Fibroblast of lung (primary cell): ENCODE measurements around the gene CSGALNACT2.

Experiments used
- CTCF ChIP-seq, 2 donors: IDR thresholded peaks in 1 of 2; conservative IDR thresholded peaks in 1 of 2; 1 replicate in 1 of 2; 2 replicates in 1 of 2; pipeline ENCODE4 v1.5.1; 2011 to 2012; ENCODE audit warnings: low read length in 2 of 2, control low read depth in 1 of 2, inconsistent platforms in 1 of 2, low read depth in 1 of 2, mild to moderate bottlenecking in 1 of 2
- EZH2 ChIP-seq: IDR thresholded peaks from 2 replicates; pipeline ENCODE4 v1.5.1; 2012; ENCODE audit warnings: low read length, control low read depth, mild to moderate bottlenecking; ENCODE audit errors: missing control alignments

GRCh38 chr10:43186150-43186549, 47.9 kb downstream of the CSGALNACT2 start:
- TF ChIP-seq CTCF (conservative IDR thresholded peaks at IDR 0.05 in 1 of 2, IDR thresholded peaks at IDR 0.05 in 1 of 2; ENCODE audit: low read depth in 1 of 2, low read length in 2 of 2), result no peak
- no peak for TF ChIP-seq EZH2
